Superior temporal gyrus (tissue), 1 donor: ENCODE results near the gene RAD51B.
"Not testable (repeated sequence)": the region's sequence is repeated elsewhere in the genome, so short reads cannot be mapped to it uniquely, and the experiment has no call there.

Experiments
- DNase-seq: peaks from one replicate; pipeline ENCODE4 v3.0.0-alpha.2; 2016; ENCODE audit errors: extremely low spot score

Gene RAD51B

GRCh38 chr14:68173227-68173972, 353.8 kb downstream of the RAD51B start:
- no peak for DNase-seq

DNA sequence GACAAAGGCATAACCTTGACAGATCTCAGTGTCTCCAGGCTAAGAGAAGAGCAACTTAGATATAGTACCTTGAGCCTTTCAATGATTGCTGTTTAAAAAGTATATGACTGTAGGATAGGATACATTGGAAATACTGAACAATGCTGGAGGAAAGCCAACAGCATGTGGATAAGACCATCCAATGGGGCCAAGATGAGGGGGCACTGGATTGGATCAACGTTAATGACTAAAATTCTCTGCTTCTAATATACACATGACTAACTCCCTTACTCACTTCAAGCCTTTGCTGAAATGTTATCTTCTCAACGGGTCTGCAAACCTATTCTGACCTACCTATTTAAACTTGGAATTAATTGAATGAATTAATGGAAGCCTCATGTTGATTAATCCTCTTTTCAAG, 354.9 kb downstream of the RAD51B start:
- no peak for DNase-seq

GRCh38 chr14:68176687-68177086, 357.1 kb downstream of the RAD51B start:
- DNase-seq = no peak

GRCh38 chr14:68177728-68178127, 358.1 kb downstream of the RAD51B start:
- DNase-seq = no peak

DNA sequence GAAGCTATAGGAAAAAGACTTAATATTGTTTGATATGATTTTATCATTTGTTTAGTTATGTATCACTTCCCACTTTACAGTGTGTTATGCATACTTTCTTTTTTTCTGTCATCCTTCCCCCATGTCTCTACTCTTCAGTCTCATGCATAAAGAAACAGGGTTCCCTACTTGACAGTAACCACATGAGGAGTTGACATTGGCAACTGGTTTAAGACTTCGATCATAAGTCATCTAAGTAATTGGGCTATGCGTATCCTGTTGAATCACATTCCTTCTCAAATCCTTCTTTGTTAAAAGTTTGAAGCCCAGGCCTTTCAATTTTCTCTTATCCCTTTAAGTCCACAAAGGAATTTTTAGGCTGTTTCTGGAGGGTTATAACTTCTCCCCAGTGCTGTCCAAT, 358.7 kb downstream of the RAD51B start:
- DNase-seq = no peak

- no peak for DNase-seq
Observed at GRCh38 chr14:68181519-68182326, 362.1 kb downstream of the RAD51B start.

DNA sequence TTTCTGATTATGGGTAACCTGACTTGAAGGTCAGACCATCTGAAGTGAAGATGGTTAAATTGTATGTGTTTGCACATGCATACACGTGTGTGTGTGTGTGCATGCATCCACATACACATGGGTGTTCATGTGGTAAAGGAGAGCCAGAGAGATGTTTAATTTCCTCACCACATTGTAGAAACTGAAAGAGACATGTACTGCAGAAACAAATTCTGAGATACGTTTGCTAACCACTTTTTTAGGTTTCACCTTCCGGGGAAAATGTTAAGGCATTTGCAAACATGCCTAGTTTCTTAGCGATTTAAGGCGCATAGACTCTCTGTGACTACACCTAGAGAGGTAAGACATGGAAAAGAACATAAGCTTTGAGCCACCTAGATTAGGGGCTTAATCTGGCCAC, 362.9 kb downstream of the RAD51B start:
- no peak for DNase-seq

GRCh38 chr14:68186500-68187276, 367.1 kb downstream of the RAD51B start:
- not testable (repeated sequence) for DNase-seq

- DNase-seq = no peak
Observed at GRCh38 chr14:68188174-68188573, 368.6 kb downstream of the RAD51B start.

GRCh38 chr14:68190032-68190431, 370.5 kb downstream of the RAD51B start:
- DNase-seq = no peak

- no peak for DNase-seq
Observed at GRCh38 chr14:68191567-68192321, 372.2 kb downstream of the RAD51B start.

DNA sequence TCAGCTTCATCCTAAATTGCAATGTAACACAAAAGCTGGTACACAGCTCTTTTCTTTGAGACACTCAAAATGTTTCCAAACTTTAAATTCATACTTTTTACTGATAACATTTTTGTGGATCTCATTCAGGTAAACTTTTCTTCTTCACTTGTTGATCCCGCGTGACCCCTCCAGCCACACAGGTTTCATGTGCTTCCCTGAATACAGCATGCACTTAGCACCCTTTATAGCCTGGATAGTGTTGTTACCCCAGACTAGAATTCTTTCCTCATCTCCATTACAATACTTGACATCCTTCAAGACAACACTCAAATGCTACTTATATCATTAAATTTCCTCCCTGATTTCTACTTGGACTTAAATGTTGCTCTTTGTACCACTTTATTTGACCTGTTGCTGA, 373.4 kb downstream of the RAD51B start:
- DNase-seq = no peak

DNA sequence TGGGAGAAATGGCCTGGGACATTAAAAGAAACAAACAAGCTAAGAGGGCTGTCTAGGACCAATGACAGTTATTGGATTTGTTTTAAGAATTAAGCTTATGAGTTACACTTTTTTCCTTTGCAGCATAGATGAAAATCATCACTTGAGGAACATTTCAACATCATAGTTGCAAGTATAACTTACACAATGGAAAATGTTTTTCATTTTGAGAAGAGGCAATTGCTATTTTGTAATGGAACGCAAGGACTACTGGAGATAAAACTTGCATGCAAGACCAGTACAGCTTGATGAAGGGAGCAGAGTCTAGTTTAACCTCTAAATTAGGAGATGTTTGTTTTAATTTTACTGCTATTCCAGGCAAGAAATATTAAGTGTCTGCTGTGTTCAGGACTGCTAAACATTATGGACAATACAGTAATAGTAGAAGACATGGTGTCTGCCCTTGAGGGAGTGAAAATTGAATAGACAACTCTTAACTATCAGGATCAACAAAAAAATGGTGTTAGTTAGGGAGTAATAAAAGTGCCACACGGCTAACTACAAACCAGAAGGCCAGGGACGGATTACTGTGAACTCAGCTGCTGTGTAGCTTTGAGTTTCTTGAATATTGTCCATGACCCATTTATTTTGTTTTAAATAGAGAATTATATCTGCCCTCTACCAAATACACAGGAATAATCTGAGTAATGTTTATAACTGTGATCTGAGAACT, 374.5 kb downstream of the RAD51B start:
- no peak for DNase-seq

DNA sequence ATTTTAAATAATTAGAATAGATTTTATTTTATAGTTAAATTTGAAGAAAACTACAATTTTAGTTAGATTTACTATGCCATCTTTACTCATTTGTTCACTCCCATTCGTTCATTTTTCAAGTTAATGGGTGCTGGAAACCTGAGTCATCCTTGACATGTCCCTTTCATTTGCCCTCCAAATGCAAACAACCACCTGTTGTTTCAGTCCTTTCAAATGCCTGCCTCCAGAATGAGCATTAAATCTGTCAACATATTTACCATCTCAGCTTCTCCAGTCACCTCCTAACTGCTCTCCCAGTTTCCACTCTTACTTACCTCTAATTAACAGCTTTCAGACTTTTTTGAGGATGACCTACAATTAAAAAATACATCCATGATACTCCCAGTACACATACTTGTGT, 375.5 kb downstream of the RAD51B start:
- no peak for DNase-seq

GRCh38 chr14:68198713-68199495, 379.3 kb downstream of the RAD51B start:
- DNase-seq = no peak

DNA sequence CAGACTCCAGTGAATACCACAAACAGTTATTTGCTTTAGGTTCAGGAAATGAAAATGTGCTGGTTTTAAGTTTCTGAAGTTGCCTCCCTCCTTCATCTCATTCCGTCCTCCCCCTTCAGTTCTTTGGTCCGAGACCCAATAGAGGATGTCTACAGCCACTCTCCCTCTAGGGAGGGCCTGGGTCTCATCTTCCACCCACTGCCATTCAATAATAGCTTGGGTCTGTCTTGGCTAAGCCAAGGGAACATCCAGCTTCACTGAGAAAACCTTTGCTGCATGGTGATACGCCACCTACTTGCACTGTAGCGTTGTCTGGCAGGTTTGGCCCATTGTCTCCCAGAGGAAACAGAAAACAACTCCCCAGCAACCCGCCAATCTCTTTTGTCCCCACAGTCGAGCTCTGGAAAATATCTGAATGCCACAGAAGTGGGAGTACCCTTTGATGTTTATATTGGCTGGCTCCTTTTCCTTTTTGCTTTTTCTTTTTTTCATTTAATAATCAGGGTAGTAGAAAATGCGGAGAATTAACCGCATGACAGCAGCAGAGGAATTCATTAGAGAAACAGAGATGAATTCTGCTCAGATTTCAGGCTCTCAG, 380.1 kb downstream of the RAD51B start:
- no peak for DNase-seq

- DNase-seq = no peak
Observed at GRCh38 chr14:68203871-68204270, 384.3 kb downstream of the RAD51B start.

DNA sequence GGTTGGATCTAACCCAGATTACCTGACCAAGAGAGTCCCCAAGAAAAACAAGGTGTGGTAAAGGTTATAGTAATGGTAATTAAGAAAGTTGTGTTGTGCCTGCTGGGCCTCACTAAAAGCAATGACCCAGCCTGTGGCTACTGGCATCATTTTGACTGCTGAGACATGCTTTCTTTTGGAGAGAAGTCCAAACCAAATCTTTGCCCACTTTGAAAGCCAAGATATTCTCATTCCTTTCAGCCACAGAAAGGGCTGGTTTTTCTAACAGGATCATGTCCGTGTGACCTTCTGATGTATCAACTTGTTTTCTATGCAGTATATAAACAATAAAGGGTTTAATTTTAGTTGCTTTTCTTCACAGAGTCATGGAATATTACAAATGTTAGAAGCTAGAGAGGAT, 388.6 kb downstream of the RAD51B start:
- no peak for DNase-seq

- no peak for DNase-seq
Observed at GRCh38 chr14:68208626-68209317, 389.2 kb downstream of the RAD51B start.
